OCI-LY7 (cell line): Measurements from ENCODE around the gene IL1RAPL2. TPM values are rescaled to one million over a fixed set of nuclear protein-coding genes. Genes with fewer than 3 reads are reported as not detected.

ENCODE experiments used
- BruUV-seq: library from RNA; stranded (reverse); fragments of 400-500 nt; replicated peaks from 2 replicates; lab custom pipeline; 2021; lab: Mats Ljungman, UMichigan
- CTCF ChIA-PET: fragments of 300-600 bp; sonication (Branson Sonifier 250); formaldehyde crosslinking; loops from one replicate; lab custom pipeline; 2022; ENCODE audit warnings: antibody characterized with exemption; ENCODE audit not compliant: unreplicated experiment; lab: Charles Lee
- POLR2A ChIA-PET: fragments of 300-600 bp; sonication (Branson Sonifier 250); formaldehyde crosslinking; loops from one replicate; lab custom pipeline; 2022; ENCODE audit warnings: antibody characterized with exemption; lab: Charles Lee
- DNase-seq: peaks from one replicate; pipeline ENCODE4 v3.0.0-alpha.2; 2015; ENCODE audit warnings: low spot score
- H2AFZ ChIP-seq: fragments of 200-600 bp; sonication (generic), shearing (Covaris generic); 2 replicates; pipeline ENCODE4 v1.6.1; 2014; ENCODE audit warnings: mild to moderate bottlenecking, antibody characterized with exemption, low read length, moderate library complexity
- H3K27ac ChIP-seq: fragments of 200-600 bp; sonication (generic); 2 replicates; pipeline ENCODE4 v1.5.1; 2014; ENCODE audit warnings: mixed run types, low read depth, mild to moderate bottlenecking, moderate library complexity, low read length, inconsistent platforms; ENCODE audit not compliant: poor library complexity, severe bottlenecking
- H3K36me3 ChIP-seq: fragments of 200-600 bp; sonication (generic); 2 replicates; pipeline ENCODE4 v1.6.1; 2014; ENCODE audit warnings: mild to moderate bottlenecking, antibody characterized with exemption, low read length, moderate library complexity, mixed read lengths; ENCODE audit not compliant: insufficient read depth
- H3K4me1 ChIP-seq: fragments of 200-600 bp; sonication (generic); 2 replicates; pipeline ENCODE4 v1.5.1; 2014; ENCODE audit warnings: mild to moderate bottlenecking, low read length; ENCODE audit not compliant: insufficient read depth, poor library complexity, severe bottlenecking
- H3K4me2 ChIP-seq: fragments of 200-600 bp; sonication (generic); 2 replicates; pipeline ENCODE4 v1.6.1; 2014; ENCODE audit warnings: mild to moderate bottlenecking, low read length
- H3K4me3 ChIP-seq: fragments of 200-600 bp; sonication (generic); 2 replicates; pipeline ENCODE4 v1.5.1; 2014; ENCODE audit warnings: mild to moderate bottlenecking, low read depth, low read length; ENCODE audit not compliant: poor library complexity, severe bottlenecking
- H3K79me2 ChIP-seq: fragments of 200-600 bp; sonication (generic); 2 replicates; pipeline ENCODE4 v1.6.1; 2016; ENCODE audit warnings: low read depth, mild to moderate bottlenecking, low read length, moderate library complexity, mixed read lengths; ENCODE audit not compliant: insufficient read depth
- H3K9me2 ChIP-seq: fragments of 200-600 bp; sonication (generic); 2 replicates; pipeline ENCODE4 v1.6.1; 2016; ENCODE audit warnings: mild to moderate bottlenecking, low read length, mixed read lengths; ENCODE audit not compliant: insufficient read depth
- H3K9me3 ChIP-seq: fragments of 200-600 bp; sonication (generic); 2 replicates; pipeline ENCODE4 v1.6.1; 2014; ENCODE audit warnings: mild to moderate bottlenecking, mixed run types, low read length, mixed read lengths
- H4K20me1 ChIP-seq: fragments of 200-600 bp; sonication (generic); 2 replicates; pipeline ENCODE4 v1.6.1; 2014; ENCODE audit warnings: mild to moderate bottlenecking, antibody characterized with exemption, low read length, moderate library complexity, mixed read lengths; ENCODE audit not compliant: insufficient read depth
- CTCF ChIP-seq: fragments of 200-600 bp; sonication (generic); conservative IDR thresholded peaks from 2 replicates; pipeline ENCODE4 v1.5.1; 2014; ENCODE audit warnings: mild to moderate bottlenecking, antibody characterized with exemption, low read length, moderate library complexity, mixed read lengths
- EZH2phosphoT487 ChIP-seq: fragments of 200-600 bp; sonication (generic); IDR thresholded peaks from 2 replicates; pipeline ENCODE4 v1.6.1; 2018; ENCODE audit warnings: low read depth, borderline replicate concordance, mild to moderate bottlenecking, mixed run types, antibody characterized with exemption, low read length, moderate library complexity, mixed read lengths
- intact Hi-C: fragments of 100-400 bp; cut with micrococcal nuclease; formaldehyde crosslinking; loops from one replicate; pipeline ENCODE4 v1.10.0; 2022; ENCODE audit not compliant: unreplicated experiment
- total RNA-seq, 2 experiments: library from RNA; depleted of rRNA in 1 of 2; stranded (reverse); fragments of >200 nt in 1 of 2; shearing (Covaris generic) in 1 of 2; gene quantifications; 2 replicates each; pipeline ENCODE4 v1.2.3, GENCODE V29; 2014 to 2022

IL1RAPL2 gene
- total RNA-seq, 2 experiments from 2014 or later: not detected

DNA sequence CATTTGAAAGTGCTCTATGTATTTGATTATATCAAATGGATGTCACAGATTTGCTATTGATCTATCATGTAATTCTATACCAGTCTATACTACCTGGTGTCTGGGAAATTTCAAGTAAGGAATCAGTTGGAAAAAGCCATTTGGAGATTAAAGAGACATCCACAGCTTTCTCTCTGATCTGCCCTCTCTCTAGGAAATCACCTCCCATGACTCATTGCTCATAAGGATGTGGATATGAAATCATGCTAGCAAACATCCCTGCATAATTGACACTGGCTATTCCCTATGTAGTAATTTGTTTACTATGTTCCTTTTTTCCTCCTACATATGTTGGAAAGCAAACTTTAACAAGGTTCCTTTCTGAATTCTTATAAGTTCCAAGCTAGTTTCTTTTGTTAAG, 560.2 kb downstream of the IL1RAPL2 start:
- Histone ChIP-seq H3K4me1 (no peaks in the 10 kb centered on the region), H3K4me3 (no peak overlapping the region), H3K79me2 (no peaks in the 10 kb centered on the region), H3K9me3 (no peaks in the 10 kb centered on the region), H3K4me2 (no peak overlapping the region), H4K20me1 (no peaks in the 10 kb centered on the region), H3K36me3 (no peaks in the 10 kb centered on the region), H2AFZ (no peak overlapping the region), H3K27ac (no peak overlapping the region), H3K9me2 (no peaks in the 10 kb centered on the region)
- intact Hi-C loops: no loop called here
- no peak for DNase-seq
- TF ChIP-seq EZH2phosphoT487: no peak
- TF ChIP-seq CTCF: no peak
- ChIA-PET POLR2A (no interaction called here), CTCF (no interaction called here)
- BruUV-seq: no TSS peak

- Histone ChIP-seq H3K9me3 (no peaks in the 10 kb centered on the region), H2AFZ (no peak overlapping the region), H3K79me2 (no peaks in the 10 kb centered on the region), H4K20me1 (no peaks in the 10 kb centered on the region), H3K4me3 (no peak overlapping the region), H3K36me3 (no peaks in the 10 kb centered on the region), H3K27ac (no peak overlapping the region), H3K4me1 (no peaks in the 10 kb centered on the region), H3K4me2 (no peak overlapping the region), H3K9me2 (no peaks in the 10 kb centered on the region)
- no TSS peak for BruUV-seq
- TF ChIP-seq EZH2phosphoT487 (no peak), CTCF (no peak)
- CTCF ChIA-PET: no interaction called here
- intact Hi-C loops: no loop called here
- POLR2A ChIA-PET: no interaction called here
- no peak for DNase-seq
Measured at GRCh38 chrX:105134273-105134672, 568.3 kb downstream of the IL1RAPL2 start.

DNA sequence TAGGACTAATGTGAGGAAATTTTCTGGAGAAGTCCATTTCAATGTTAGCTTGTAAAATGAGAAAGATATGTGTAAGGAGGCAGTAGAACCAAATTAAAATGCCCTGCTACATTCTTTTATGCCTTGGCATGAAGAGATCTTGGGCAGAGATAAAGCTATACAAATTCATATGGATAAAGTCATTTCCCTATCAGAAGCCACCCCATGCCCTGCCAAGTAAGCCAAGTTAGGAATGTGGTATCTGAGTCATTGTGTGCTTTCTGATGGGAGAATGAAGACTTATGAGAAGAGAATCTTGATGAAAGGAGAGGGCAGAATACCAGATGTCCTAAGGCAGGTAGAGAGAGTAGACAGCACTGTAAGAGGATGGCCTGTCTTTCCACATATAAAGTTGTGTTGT, 570.8 kb downstream of the IL1RAPL2 start:
- BruUV-seq: no TSS peak
- ChIA-PET CTCF (no interaction called here), POLR2A (no interaction called here)
- DNase-seq: no peak
- no peak for TF ChIP-seq CTCF
- TF ChIP-seq EZH2phosphoT487: no peak
- no peaks in the 10 kb centered on the region for H3K9me2 ChIP-seq
- no peak overlapping the region for H3K4me2 ChIP-seq
- H3K79me2 ChIP-seq: no peaks in the 10 kb centered on the region
- H3K4me3 ChIP-seq: no peak overlapping the region
- intact Hi-C loops: no loop called here
- H3K36me3 ChIP-seq: no peaks in the 10 kb centered on the region
- H2AFZ ChIP-seq: no peak overlapping the region
- H4K20me1 ChIP-seq: no peaks in the 10 kb centered on the region
- H3K9me3 ChIP-seq: no peaks in the 10 kb centered on the region
- H3K27ac ChIP-seq: no peak overlapping the region
- no peaks in the 10 kb centered on the region for H3K4me1 ChIP-seq
